MM.1S (cell line): ENCODE measurements around the gene PATJ.

ENCODE experiments used
- DNase-seq: peaks from one replicate; pipeline ENCODE4 v3.0.0-alpha.2; 2015
- H2AFZ ChIP-seq: fragments of 300-600 bp; sonication (generic); 2 replicates; pipeline ENCODE4 v1.6.0; 2016; ENCODE audit warnings: antibody characterized with exemption, low read length
- H3F3A ChIP-seq: fragments of 300-600 bp; sonication (generic); 2 replicates; pipeline ENCODE4 v1.6.1; 2016; ENCODE audit warnings: mild to moderate bottlenecking, antibody characterized with exemption, low read length, moderate library complexity, mixed read lengths; ENCODE audit not compliant: insufficient read depth
- H3K27ac ChIP-seq: fragments of 300-600 bp; sonication (generic); 2 replicates; pipeline ENCODE4 v1.5.1; 2016; ENCODE audit warnings: mild to moderate bottlenecking, low read length
- H3K27me3 ChIP-seq: fragments of 300-600 bp; sonication (generic); replicated peaks from 2 replicates; pipeline ENCODE4 v1.6.0; 2016; ENCODE audit warnings: low read length; ENCODE audit not compliant: insufficient read depth
- H3K36me3 ChIP-seq: fragments of 300-600 bp; sonication (generic); replicated peaks from 2 replicates; pipeline ENCODE4 v1.6.1; 2016; ENCODE audit warnings: mild to moderate bottlenecking, low read length, mixed read lengths; ENCODE audit not compliant: insufficient read depth
- H3K4me1 ChIP-seq: fragments of 300-600 bp; sonication (generic); 2 replicates; pipeline ENCODE4 v1.6.1; 2016; ENCODE audit warnings: low read length, mixed read lengths
- H3K4me2 ChIP-seq: fragments of 300-600 bp; sonication (generic); 2 replicates; pipeline ENCODE4 v1.6.0; 2016; ENCODE audit warnings: low read depth, low read length
- H3K4me3 ChIP-seq: fragments of 300-600 bp; sonication (generic); 2 replicates; pipeline ENCODE4 v1.5.1; 2016; ENCODE audit warnings: low read length, mixed read lengths
- H3K79me2 ChIP-seq: fragments of 300-600 bp; sonication (generic); 2 replicates; pipeline ENCODE4 v1.6.1; 2016; ENCODE audit warnings: mixed run types, low read length, mixed read lengths
- H3K9ac ChIP-seq: fragments of 300-600 bp; sonication (generic); 2 replicates; pipeline ENCODE4 v1.6.1; 2016; ENCODE audit warnings: low read length, mixed read lengths
- H3K9me2 ChIP-seq: fragments of 300-600 bp; sonication (generic); replicated peaks from 2 replicates; pipeline ENCODE4 v1.6.1; 2016; ENCODE audit warnings: mild to moderate bottlenecking, low read length, mixed read lengths; ENCODE audit not compliant: insufficient read depth
- H3K9me3 ChIP-seq: fragments of 300-600 bp; sonication (generic); replicated peaks from 2 replicates; pipeline ENCODE4 v1.6.1; 2016; ENCODE audit warnings: mild to moderate bottlenecking, low read length, mixed read lengths; ENCODE audit not compliant: insufficient read depth
- H4K20me1 ChIP-seq: fragments of 300-600 bp; sonication (generic); 2 replicates; pipeline ENCODE4 v1.6.1; 2016; ENCODE audit warnings: mild to moderate bottlenecking, low read length, moderate library complexity, mixed read lengths; ENCODE audit not compliant: insufficient read depth
- CTCF ChIP-seq: fragments of 300-600 bp; sonication (generic); IDR thresholded peaks from 2 replicates; pipeline ENCODE4 v1.5.1; 2016; ENCODE audit warnings: antibody characterized with exemption, low read length, mixed read lengths
- EZH2 ChIP-seq: fragments of 300-600 bp; sonication (generic); optimal IDR thresholded peaks from 2 replicates; pipeline ENCODE3; 2017; ENCODE audit warnings: low read depth, mild to moderate bottlenecking, antibody characterized with exemption, low read length, mixed read lengths
- EZH2phosphoT487 ChIP-seq: fragments of 300-600 bp; sonication (generic); IDR thresholded peaks from 2 replicates; pipeline ENCODE4 v1.6.1; 2018; ENCODE audit warnings: antibody characterized with exemption, low read length

Gene PATJ

DNA sequence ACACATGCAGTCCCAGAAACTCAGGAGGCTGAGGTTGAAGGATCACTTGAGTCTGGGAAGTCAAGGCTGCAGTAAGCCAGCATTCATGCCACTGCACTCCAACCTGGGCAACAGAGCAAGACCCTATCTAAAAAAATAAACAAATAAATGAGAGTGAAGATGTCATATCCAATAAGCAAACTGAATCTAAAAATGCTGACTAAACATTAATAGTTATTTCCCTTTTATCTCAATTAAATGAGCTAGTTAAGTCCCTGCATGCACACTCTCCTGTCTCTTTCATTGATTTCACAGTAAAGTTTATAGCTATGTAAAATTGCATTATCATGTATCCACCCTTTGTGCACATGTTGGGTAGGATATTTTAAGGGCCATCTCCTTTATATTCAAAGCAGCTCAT lies 371.2 kb downstream of the PATJ start:
- Histone ChIP-seq H3K9me3 (no peaks in the 10 kb centered on the region), H3F3A (no peaks in the 10 kb centered on the region)
- no peak for TF ChIP-seq CTCF

GRCh38 chr1:62117018-62117750 lies 374.9 kb downstream of the PATJ start:
- no peak overlapping the region for H3K4me3 ChIP-seq
- DNase-seq, result no peak
- H3K27ac ChIP-seq, result no peak overlapping the region
- H2AFZ ChIP-seq, result no peak overlapping the region
- no peaks in the 10 kb centered on the region for H3K4me1 ChIP-seq
- H3K27me3 ChIP-seq, result no peaks in the 10 kb centered on the region
- no peak overlapping the region for H3K4me2 ChIP-seq
- no peaks in the 10 kb centered on the region for H3K9me2 ChIP-seq
- H3K79me2 ChIP-seq, result no peaks in the 10 kb centered on the region
- TF ChIP-seq EZH2phosphoT487 (no peak), CTCF (no peak), EZH2 (no peak)
- no peaks in the 10 kb centered on the region for H3F3A ChIP-seq
- no peaks in the 10 kb centered on the region for H4K20me1 ChIP-seq
- no peak overlapping the region for H3K9ac ChIP-seq
- H3K9me3 ChIP-seq, result no peaks in the 10 kb centered on the region
- H3K36me3 ChIP-seq, result no peaks in the 10 kb centered on the region

More for the DNA sequence above, 371.2 kb downstream of the PATJ start:
- H2AFZ ChIP-seq, result no peak overlapping the region
- no peaks in the 10 kb centered on the region for H3K9me2 ChIP-seq
- H4K20me1 ChIP-seq, result no peaks in the 10 kb centered on the region
- H3K36me3 ChIP-seq, result no peaks in the 10 kb centered on the region
- no peak for DNase-seq
- H3K27ac ChIP-seq, result no peak overlapping the region
- no peak overlapping the region for H3K4me2 ChIP-seq
- no peaks in the 10 kb centered on the region for H3K79me2 ChIP-seq
- no peak overlapping the region for H3K4me3 ChIP-seq
- no peak overlapping the region for H3K9ac ChIP-seq
- no peaks in the 10 kb centered on the region for H3K4me1 ChIP-seq
- no peaks in the 10 kb centered on the region for H3K27me3 ChIP-seq

GRCh38 chr1:62126579-62127290 lies 384.5 kb downstream of the PATJ start:
- H3K4me2 ChIP-seq, result no peak overlapping the region
- no peaks in the 10 kb centered on the region for H3K4me1 ChIP-seq
- H3K27ac ChIP-seq, result no peak overlapping the region
- no peaks in the 10 kb centered on the region for H3K9me2 ChIP-seq
- DNase-seq, result no peak
- no peaks in the 10 kb centered on the region for H3K9me3 ChIP-seq
- H3K4me3 ChIP-seq, result no peak overlapping the region
- H3K79me2 ChIP-seq, result no peaks in the 10 kb centered on the region
- TF ChIP-seq CTCF (no peak), EZH2 (no peak), EZH2phosphoT487 (no peak)
- no peak overlapping the region for H2AFZ ChIP-seq
- H4K20me1 ChIP-seq, result no peaks in the 10 kb centered on the region
- no peaks in the 10 kb centered on the region for H3F3A ChIP-seq
- H3K27me3 ChIP-seq, result no peaks in the 10 kb centered on the region
- H3K9ac ChIP-seq, result no peak overlapping the region
- no peaks in the 10 kb centered on the region for H3K36me3 ChIP-seq
